GM12872 (cell line): ENCODE measurements around the gene EXD3.

Experiments
- TF ChIP-seq, protein P1 (sequence below): IDR thresholded peaks from 3 replicates; pipeline ENCODE4 v1.5.1; 2011; ENCODE audit warnings: low read depth, mild to moderate bottlenecking, low read length, moderate library complexity; ENCODE audit not compliant: insufficient read depth

EXD3 gene

DNA sequence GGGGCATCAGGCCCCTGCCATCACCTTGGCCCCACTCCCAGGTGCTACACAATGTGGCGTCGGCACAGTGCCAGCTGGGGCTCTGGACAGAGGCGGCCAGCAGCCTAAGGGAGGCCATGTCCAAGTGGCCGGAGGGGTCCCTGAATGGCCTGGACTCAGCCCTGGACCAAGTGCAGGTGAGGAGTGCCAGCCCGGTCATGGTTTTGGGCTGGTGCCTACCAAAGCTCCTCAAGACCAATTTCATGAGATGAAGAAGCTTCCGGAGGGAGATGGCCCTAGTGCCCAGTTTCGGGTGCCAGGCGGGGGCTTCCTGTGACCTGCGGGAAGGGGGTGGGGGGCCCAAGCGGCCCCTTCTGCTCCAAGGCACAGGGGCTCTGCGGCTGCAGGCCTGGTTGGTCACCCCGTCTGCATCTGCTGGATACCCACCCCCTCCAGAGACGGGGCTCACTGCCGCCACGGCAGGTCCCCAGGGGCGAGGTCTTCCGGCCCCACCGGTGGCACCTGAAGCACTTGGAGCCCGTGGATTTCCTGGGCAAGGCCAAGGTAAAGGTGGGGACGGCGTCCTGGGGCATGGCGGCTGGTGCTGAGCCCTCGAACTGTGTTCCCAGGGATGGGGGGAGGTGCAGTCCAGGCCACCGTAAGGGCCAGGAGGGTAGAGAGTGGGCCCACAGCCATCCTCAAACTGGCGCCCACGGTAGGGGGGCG is 6.0 kb upstream of the EXD3 start:
- TF ChIP-seq, protein P1, sequence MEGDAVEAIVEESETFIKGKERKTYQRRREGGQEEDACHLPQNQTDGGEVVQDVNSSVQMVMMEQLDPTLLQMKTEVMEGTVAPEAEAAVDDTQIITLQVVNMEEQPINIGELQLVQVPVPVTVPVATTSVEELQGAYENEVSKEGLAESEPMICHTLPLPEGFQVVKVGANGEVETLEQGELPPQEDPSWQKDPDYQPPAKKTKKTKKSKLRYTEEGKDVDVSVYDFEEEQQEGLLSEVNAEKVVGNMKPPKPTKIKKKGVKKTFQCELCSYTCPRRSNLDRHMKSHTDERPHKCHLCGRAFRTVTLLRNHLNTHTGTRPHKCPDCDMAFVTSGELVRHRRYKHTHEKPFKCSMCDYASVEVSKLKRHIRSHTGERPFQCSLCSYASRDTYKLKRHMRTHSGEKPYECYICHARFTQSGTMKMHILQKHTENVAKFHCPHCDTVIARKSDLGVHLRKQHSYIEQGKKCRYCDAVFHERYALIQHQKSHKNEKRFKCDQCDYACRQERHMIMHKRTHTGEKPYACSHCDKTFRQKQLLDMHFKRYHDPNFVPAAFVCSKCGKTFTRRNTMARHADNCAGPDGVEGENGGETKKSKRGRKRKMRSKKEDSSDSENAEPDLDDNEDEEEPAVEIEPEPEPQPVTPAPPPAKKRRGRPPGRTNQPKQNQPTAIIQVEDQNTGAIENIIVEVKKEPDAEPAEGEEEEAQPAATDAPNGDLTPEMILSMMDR: no peak

DNA sequence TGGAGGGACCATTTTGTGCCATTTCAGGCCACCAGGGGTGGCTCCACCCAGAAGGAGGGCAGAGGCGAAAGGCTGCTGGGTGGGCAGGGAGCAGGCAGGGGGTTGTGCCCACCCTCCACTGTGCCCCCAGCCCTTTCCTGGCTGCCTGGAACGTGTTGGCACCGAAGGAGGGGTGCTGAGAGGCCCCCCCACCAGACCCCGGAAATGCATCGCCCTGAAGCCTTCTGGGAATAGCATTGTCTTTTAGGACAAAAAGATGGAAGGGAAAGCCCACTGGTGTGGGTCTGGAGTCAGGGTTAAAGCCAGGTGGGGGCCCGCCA is 5.3 kb upstream of the EXD3 start:
- TF ChIP-seq, protein P1: no peak

DNA sequence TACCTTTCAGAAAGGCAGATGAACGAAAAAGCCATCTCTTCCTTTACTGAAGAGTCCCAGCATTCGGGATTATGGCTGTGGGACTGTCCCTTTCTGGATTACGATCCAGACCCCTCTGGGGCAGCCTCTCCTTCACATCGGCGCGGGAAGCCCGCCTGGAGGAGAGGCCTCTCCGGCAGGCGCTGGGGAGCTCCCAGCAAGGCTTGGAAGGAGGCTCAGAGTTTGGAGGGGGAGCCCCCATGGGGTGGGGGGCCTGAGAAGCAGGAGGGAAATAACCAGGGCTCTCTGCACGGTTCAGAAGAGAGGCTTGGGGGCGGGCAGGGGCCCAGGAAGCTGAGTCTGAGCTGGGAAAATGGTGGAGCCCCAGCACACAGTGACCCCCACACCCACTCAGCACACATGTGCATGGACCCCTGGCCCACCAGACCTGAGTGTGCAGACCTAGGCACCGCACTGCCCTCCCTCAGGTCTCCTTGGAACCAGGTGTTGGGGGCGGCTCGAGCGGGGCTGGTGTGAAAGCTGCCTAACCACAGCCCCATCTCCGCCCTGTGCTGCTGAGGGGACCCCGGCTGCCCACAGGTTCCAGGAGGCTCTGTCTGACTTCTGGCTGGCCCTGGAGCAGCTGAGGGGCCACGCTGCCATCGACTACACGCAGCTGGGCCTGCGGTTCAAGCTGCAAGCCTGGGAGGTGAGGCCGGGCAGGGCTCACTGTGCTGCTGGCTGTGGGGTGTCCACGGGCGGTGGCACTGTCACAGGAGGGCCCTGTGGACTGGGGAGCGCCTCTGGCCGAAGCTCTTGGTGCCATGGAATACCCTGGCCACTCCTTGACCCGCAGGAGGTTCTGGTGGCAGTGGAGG is 4.7 kb upstream of the EXD3 start:
- TF ChIP-seq, protein P1: no peak

DNA sequence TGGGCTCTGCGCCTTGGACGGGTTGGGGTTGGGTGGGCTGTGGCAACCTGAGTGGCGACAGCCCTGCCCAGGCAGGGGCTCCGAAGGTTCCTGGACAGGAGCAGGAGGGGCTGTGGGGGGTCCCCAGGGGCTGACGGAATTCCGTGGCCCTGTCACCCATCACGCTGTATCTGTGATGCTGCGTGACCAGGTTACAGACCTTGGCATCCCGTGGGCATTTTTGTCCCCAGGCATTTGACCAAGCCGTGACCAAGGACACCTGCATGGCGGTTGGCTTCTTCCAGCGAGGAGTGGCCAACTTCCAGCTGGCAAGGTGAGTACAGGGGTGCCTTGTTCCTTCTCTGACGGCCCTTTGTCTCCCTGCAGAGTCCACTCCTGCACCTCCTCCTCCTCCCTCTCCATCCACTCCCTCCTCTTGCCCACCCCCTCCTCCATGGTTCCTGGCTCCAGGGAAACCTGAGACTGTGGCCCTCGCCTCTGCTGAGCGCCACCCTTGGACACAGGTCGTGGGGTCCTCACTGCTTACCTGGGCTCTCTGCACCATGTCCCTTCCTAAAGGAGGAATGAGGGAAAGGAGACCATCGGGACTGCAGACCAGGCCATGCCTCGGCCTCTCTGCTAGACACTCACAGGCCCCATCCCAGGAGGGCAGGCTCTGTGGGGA is 3.2 kb upstream of the EXD3 start:
- TF ChIP-seq, protein P1: no peak

DNA sequence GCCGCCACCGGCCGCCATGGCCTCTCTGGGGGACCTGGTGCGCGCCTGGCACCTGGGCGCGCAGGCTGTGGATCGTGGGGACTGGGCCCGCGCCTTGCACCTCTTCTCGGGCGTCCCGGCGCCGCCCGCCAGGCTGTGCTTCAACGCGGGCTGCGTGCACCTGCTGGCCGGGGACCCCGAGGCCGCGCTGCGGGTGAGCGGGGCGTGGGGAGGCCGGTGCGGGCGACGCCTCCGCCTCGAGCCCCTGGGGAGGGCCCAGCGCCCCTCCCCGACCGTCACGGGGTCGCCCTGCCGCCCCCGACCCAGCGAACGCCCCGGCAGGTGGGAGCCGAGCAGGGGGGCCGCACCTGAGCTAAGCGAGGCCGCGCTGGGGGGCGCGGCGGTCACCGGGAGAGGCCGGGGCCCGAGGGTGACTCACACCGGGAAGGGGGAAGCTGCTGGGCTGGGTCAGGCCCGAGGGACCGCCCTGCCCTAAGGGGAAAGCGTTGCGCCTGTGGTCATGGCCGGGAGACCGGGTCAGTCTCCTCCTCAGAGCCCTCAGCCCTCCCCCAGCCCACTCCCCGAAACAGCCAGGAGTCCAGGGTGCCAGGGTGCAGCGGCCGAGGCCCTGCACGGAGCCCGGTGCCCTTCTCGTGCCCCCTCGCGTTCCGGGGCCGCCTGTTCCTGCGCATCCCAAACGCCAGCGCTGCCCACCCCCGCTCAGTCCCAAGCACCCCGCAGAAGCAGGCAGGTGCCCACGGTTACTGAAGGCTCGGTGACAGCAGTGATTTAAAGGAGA is 741 bp upstream of the EXD3 start:
- TF ChIP-seq, protein P1: no peak

DNA sequence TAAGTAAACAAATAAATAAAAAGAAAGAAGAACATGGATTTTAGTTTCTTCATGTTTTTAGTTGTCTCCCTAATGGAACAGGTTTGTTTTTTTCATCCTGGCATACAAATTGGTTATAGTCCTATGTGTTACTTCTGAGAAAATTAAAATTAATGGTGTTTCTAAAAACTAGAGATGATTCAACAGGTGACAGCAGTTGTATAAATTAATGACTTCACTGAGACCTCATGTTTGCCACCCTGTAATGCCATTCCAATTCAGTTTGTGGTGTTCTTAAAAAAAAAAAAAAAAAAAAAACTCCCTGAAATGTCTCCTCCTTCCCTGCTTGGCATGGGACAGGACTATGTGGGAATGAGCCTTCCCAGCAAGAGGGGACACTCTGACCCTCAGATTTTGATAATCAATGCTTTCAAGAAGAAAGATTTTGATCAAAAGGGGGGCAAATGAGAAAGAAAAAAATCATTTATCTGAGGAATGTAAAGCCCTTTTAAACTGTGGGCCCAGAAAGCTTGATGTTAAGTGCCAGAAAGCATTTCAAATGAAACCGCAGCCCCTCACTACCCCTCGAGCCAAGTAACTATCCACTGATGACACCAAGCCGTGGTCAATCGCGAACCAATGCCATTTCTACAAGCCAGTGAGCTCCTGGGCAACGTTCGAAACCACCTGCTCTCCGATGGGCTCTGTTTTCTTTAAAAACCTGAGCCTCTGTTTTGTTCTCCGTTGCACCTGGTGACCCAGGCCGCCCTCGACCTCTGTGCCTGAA is 941 bp downstream of the EXD3 start:
- TF ChIP-seq, protein P1: no peak
